NCI-H748 treated with DMSO at 0.1 percent for 48 hours (cell line): ENCODE results near the gene R3HCC1L.

ENCODE experiments used
- DNase-seq: peaks from one replicate; lab custom pipeline; 2025; lab: John Stamatoyannopoulos, UW

Gene R3HCC1L

GRCh38 chr10:98276311-98276710 lies 141.9 kb downstream of the R3HCC1L start:
- DNase-seq: no peak

- no peak for DNase-seq
These were observed 151.0 kb downstream of the R3HCC1L start for GRCh38 chr10:98285416-98285815.

- no peak for DNase-seq
These were observed 152.0 kb downstream of the R3HCC1L start for GRCh38 chr10:98286419-98286818.

GRCh38 chr10:98287321-98287720 lies 152.9 kb downstream of the R3HCC1L start:
- DNase-seq: no peak

GRCh38 chr10:98289802-98290209 lies 155.3 kb downstream of the R3HCC1L start:
- DNase-seq: no peak

- no peak for DNase-seq
These were observed 158.5 kb downstream of the R3HCC1L start for GRCh38 chr10:98292971-98293370.

GRCh38 chr10:98293550-98294269 lies 159.3 kb downstream of the R3HCC1L start:
- DNase-seq: no peak

- no peak for DNase-seq
These were observed 159.8 kb downstream of the R3HCC1L start for GRCh38 chr10:98294270-98294627.
